ENCODE data around the gene ITIH5. TPM values are rescaled to one million over a fixed set of nuclear protein-coding genes. Genes with fewer than 3 reads are reported as not detected.

The ITIH5 gene
- total RNA-seq, 1 experiment from 2014 or later, result not detected

DNA sequence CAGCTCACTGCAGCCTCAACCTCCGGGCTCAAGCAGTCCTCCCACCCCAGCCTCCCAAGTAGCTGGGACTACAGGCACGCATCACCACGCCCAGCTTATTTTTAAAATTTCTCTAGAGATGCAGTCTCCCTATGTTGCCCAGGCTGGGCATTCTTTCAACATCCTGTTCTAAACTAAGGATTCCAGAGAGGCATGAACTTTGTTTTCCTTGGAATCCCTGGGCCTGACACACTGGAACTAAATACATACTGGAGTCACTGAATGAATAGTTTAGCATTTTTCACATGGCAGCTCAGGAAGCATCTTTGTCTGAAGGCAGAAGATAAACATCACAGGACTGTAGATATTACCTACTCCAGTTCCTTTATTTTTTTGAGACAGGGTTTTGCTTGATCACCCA, 108.7 kb downstream of the ITIH5 start:
- Mint-ChIP-seq H3K36me3 (ENCODE audit: insufficient read depth, unreplicated experiment) (no peaks in the 10 kb centered on the region), H3K9me3 (ENCODE audit: unreplicated experiment) (no peaks in the 10 kb centered on the region), H3K27ac (ENCODE audit: low read depth, unreplicated experiment) (no peak overlapping the region), H3K4me3 (ENCODE audit: unreplicated experiment) (no peak overlapping the region), H3K4me1 (ENCODE audit: insufficient read depth, unreplicated experiment) (no peaks in the 10 kb centered on the region), H3K27me3 (ENCODE audit: insufficient read depth, unreplicated experiment) (peaks cover 35% of the 10 kb centered on the region)
- BruUV-seq (replicated peaks), result no TSS peak
- DNase-seq (ENCODE audit: unreplicated experiment), result no peak
- TF ChIP-seq, protein P1, sequence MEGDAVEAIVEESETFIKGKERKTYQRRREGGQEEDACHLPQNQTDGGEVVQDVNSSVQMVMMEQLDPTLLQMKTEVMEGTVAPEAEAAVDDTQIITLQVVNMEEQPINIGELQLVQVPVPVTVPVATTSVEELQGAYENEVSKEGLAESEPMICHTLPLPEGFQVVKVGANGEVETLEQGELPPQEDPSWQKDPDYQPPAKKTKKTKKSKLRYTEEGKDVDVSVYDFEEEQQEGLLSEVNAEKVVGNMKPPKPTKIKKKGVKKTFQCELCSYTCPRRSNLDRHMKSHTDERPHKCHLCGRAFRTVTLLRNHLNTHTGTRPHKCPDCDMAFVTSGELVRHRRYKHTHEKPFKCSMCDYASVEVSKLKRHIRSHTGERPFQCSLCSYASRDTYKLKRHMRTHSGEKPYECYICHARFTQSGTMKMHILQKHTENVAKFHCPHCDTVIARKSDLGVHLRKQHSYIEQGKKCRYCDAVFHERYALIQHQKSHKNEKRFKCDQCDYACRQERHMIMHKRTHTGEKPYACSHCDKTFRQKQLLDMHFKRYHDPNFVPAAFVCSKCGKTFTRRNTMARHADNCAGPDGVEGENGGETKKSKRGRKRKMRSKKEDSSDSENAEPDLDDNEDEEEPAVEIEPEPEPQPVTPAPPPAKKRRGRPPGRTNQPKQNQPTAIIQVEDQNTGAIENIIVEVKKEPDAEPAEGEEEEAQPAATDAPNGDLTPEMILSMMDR (IDR thresholded peaks at IDR 0.05; ENCODE audit: unreplicated experiment), result no peak
- ChIA-PET CTCF (interaction anchor here (0.7 kb wide), 1 partner anchor 1667 kb away, joined by 3 read pairs; no protein-coding TSS in a partner anchor), POLR2A (interaction anchor here (0.6 to 0.7 kb wide), 2 partner anchors 54 to 1256 kb away, joined by 3 read pairs; no protein-coding TSS in a partner anchor)
- intact Hi-C loops (cut with micrococcal nuclease), result no loop called here

DNA sequence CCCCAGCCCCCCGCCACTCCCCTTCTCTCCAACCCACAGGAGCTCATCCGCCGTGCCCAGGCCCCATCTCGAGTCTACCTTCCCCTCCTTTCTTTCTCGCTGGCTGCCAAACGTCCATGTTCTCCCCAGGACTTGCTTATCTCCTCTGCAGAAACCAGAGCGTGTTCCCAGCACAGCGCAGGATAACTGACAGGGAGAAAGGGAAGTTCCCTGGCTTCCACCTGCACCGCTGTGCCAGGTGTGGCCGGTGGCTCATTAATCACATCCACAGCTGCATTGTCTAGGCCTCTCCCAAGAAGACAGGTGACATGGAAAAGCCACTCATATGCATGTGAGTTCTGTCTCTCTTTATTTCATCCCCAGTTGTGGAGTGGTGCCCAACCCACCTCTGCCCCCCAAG, 113.2 kb downstream of the ITIH5 start:
- no peak for DNase-seq (ENCODE audit: unreplicated experiment)
- Mint-ChIP-seq H3K27ac (ENCODE audit: low read depth, unreplicated experiment) (no peak overlapping the region), H3K27me3 (ENCODE audit: insufficient read depth, unreplicated experiment) (peaks cover 17% of the 10 kb centered on the region), H3K9me3 (ENCODE audit: unreplicated experiment) (no peaks in the 10 kb centered on the region), H3K36me3 (ENCODE audit: insufficient read depth, unreplicated experiment) (no peaks in the 10 kb centered on the region), H3K4me1 (ENCODE audit: insufficient read depth, unreplicated experiment) (no peaks in the 10 kb centered on the region), H3K4me3 (ENCODE audit: unreplicated experiment) (no peak overlapping the region)
- POLR2A ChIA-PET, result no interaction called here
- intact Hi-C loops (cut with micrococcal nuclease), result no loop called here
- BruUV-seq (replicated peaks), result no TSS peak
- CTCF ChIA-PET, result no interaction called here
- TF ChIP-seq, protein P1 (IDR thresholded peaks at IDR 0.05; ENCODE audit: unreplicated experiment), result no peak

DNA sequence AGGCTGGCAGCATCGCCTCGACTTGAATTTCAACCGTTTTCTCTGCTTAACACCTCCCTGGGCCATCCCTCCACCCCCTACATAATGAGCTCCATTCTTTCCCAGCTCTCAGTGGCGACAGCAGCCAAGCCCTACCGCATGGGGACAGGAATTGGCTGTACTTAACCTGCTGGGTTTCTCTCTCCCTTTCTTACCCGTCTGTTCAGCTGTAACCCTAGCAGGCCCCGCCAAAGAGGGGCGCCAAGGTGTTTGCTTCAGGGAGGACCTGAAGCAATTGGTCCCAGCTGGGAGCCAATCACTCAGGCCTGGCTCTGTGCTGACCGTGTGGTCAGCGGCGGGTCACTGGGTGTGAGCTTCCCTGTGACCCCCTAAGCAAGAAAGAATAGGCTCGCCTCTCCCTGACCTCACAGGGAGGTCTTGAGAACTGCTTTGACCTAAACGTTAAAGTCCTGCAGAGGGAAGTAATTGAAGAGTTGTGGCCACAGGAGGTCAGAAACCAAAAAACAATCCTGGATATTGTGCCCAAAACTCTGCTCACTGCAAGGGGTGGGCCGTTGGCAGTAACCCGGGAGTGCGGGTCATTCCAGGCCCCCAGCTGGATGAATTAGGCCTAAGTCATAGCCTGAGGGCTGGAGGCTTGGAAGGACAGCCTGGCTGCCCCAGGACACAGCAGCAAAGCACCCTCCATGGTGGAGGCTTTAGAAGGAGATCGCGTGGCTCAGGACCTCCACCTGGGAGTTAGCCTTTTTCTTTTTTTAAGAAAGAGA, 114.6 kb downstream of the ITIH5 start:
- no peak overlapping the region for H3K27ac Mint-ChIP-seq (ENCODE audit: low read depth, unreplicated experiment)
- peaks cover 10% of the 10 kb centered on the region for H3K27me3 Mint-ChIP-seq (ENCODE audit: insufficient read depth, unreplicated experiment)
- ChIA-PET CTCF (interaction anchor here (0.6 to 1.1 kb wide), 2 partner anchors 107 to 135 kb away, joined by 3 read pairs; no protein-coding TSS in a partner anchor), POLR2A (no interaction called here)
- H3K9me3 Mint-ChIP-seq (ENCODE audit: unreplicated experiment), result no peaks in the 10 kb centered on the region
- H3K36me3 Mint-ChIP-seq (ENCODE audit: insufficient read depth, unreplicated experiment), result no peaks in the 10 kb centered on the region
- TF ChIP-seq, protein P1 (IDR thresholded peaks at IDR 0.05; ENCODE audit: unreplicated experiment), result no peak
- no peak for DNase-seq (ENCODE audit: unreplicated experiment)
- intact Hi-C loops (cut with micrococcal nuclease), result no loop called here
- no TSS peak for BruUV-seq (replicated peaks)
- no peak overlapping the region for H3K4me3 Mint-ChIP-seq (ENCODE audit: unreplicated experiment)
- peaks cover 4% of the 10 kb centered on the region for H3K4me1 Mint-ChIP-seq (ENCODE audit: insufficient read depth, unreplicated experiment)

DNA sequence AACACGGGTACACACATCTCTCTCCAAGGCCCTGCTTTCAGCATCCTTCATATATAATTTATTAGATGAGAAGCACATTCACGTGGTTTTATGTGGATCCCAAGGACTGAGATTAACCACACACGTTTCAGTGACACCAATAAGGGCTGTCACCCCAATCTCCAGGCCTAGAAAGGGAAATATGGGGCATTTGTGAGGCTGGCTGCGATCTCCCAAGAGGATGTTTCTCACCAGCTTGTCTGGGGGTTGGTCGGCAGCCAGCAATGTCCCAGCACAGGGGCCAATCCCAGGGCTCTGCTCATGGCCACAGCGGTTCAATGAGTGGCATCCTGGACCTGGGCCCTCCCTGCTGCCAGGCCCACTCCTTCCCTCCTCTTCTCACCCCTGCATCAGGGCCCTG, 115.5 kb downstream of the ITIH5 start:
- H3K4me1 Mint-ChIP-seq (ENCODE audit: insufficient read depth, unreplicated experiment), result peaks cover 4% of the 10 kb centered on the region
- no peak for DNase-seq (ENCODE audit: unreplicated experiment)
- H3K27me3 Mint-ChIP-seq (ENCODE audit: insufficient read depth, unreplicated experiment), result peaks cover 2% of the 10 kb centered on the region
- POLR2A ChIA-PET, result no interaction called here
- CTCF ChIA-PET, result interaction anchor here (1.1 kb wide), 1 partner anchor 135 kb away, joined by 3 read pairs; no protein-coding TSS in a partner anchor
- no TSS peak for BruUV-seq (replicated peaks)
- no peak overlapping the region for H3K4me3 Mint-ChIP-seq (ENCODE audit: unreplicated experiment)
- TF ChIP-seq, protein P1 (IDR thresholded peaks at IDR 0.05; ENCODE audit: unreplicated experiment), result no peak
- intact Hi-C loops (cut with micrococcal nuclease), result no loop called here
- no peak overlapping the region for H3K27ac Mint-ChIP-seq (ENCODE audit: low read depth, unreplicated experiment)
- no peaks in the 10 kb centered on the region for H3K9me3 Mint-ChIP-seq (ENCODE audit: unreplicated experiment)
- H3K36me3 Mint-ChIP-seq (ENCODE audit: insufficient read depth, unreplicated experiment), result no peaks in the 10 kb centered on the region
